SIG-M5 treated with dmso at 0.1 percent for 504 hours (cell line): Measurements from ENCODE around the gene AADACL4.

Experiments
- DNase-seq: peaks from one replicate; lab custom pipeline; 2025; ENCODE audit not compliant: unreplicated experiment; lab: John Stamatoyannopoulos, UW

AADACL4 gene

GRCh38 chr1:12643785-12644184, at the start of gene AADACL4:
Gene AADACL4, plus strand, starts transcription at chr1:12644085. Its CDS starts 462 bp downstream, at chr1:12644547.
- DNase-seq, result no peak

- no peak for DNase-seq
Measured at GRCh38 chr1:12594490-12594889, 49.4 kb upstream of the AADACL4 start.

- DNase-seq, result no peak
Measured at GRCh38 chr1:12594966-12595756, 48.7 kb upstream of the AADACL4 start.

- no peak for DNase-seq
Measured at GRCh38 chr1:12595757-12596006, 48.2 kb upstream of the AADACL4 start.

- DNase-seq, result peak; percentile 83
Measured at GRCh38 chr1:12596007-12596821, 47.7 kb upstream of the AADACL4 start.

- DNase-seq, result no peak
Measured at GRCh38 chr1:12597792-12598191, 46.1 kb upstream of the AADACL4 start.

GRCh38 chr1:12598974-12599373, 44.9 kb upstream of the AADACL4 start:
- DNase-seq, result no peak

- DNase-seq, result no peak
Measured at GRCh38 chr1:12599657-12600056, 44.2 kb upstream of the AADACL4 start.

GRCh38 chr1:12600335-12600734, 43.5 kb upstream of the AADACL4 start:
- no peak for DNase-seq

GRCh38 chr1:12600880-12601633, 42.8 kb upstream of the AADACL4 start:
- DNase-seq, result peak; percentile 36

- no peak for DNase-seq
Measured at GRCh38 chr1:12601700-12602658, 41.9 kb upstream of the AADACL4 start.

- DNase-seq, result no peak
Measured at GRCh38 chr1:12602659-12603024, 41.2 kb upstream of the AADACL4 start.

- DNase-seq, result no peak
Measured at GRCh38 chr1:12603224-12603623, 40.7 kb upstream of the AADACL4 start.

- peak; percentile 97 for DNase-seq
Measured at GRCh38 chr1:12604114-12604874, 39.6 kb upstream of the AADACL4 start.

GRCh38 chr1:12604986-12605385, 38.9 kb upstream of the AADACL4 start:
- DNase-seq, result no peak

- DNase-seq, result no peak
Measured at GRCh38 chr1:12607263-12607662, 36.6 kb upstream of the AADACL4 start.

- no peak for DNase-seq
Measured at GRCh38 chr1:12608311-12608957, 35.5 kb upstream of the AADACL4 start.

GRCh38 chr1:12609469-12610003, 34.3 kb upstream of the AADACL4 start:
- no peak for DNase-seq

- no peak for DNase-seq
Measured at GRCh38 chr1:12610305-12610935, 33.5 kb upstream of the AADACL4 start.
